ENCODE measurements around the gene CSHL1.
"Not testable (repeated sequence)": the region's sequence is repeated elsewhere in the genome, so short reads cannot be mapped to it uniquely, and the experiment has no call there.

Gene CSHL1

GRCh38 chr17:63939884-63940283 lies 28.8 kb upstream of the CSHL1 start:
- DNase-seq, result no peak

DNA sequence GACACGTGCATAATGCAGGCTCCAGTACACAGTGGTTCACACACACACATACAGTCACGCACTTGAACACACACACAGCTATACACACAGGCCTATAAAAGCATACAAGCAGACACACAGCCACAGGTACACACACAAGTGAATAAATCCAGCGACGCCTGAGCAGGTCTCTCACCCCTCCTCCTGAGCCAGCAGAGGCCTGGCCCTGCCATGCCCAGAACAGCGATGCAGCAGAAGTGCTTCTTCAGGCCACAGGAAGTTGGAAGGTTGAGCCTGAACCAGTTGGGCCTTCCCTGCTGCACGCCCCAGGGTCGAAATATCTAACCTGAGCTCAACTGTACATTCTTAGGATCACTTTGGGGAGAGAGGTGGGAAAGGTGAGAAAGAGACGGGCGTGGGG lies 28.3 kb upstream of the CSHL1 start:
- no peak for DNase-seq

DNA sequence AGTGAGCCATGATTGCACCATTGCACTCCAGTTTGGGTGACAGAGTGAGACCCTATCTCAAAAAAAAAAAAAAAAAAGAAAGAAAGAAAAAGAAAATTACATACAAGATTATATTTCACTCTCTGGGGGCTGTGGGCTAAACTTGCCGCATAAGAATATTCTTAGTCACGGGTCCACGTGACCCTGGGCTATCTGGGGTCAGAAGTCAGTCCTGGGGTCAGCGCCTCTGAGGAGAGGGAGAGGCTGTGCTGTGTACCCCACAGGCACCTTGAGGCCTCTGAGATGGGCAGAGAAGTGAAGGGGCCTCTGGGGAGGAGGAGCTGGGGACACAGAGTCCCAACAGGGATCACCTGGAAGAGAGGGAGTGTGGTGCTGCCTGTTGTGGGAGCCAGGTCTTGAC lies 26.9 kb upstream of the CSHL1 start:
- no peak for DNase-seq

DNA sequence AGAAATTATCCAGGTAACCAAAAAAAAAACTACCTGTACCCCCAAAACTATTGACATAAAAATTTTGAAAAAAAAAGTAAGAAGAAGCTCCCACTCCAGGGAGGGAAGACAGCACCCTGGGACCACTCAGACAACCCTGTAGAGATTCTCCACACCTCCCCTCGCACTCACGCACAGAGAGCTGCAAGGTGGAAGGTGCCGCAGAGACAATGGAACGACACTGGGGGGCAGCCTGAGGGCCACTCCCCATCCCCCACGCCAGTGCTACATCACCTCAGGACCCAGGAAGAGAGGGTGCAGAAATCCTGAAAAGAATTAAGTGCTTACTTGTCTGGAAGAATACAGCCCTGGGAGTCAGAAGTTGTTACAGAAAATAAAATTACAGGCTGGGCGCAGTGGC lies 26.3 kb upstream of the CSHL1 start:
- DNase-seq, result no peak

DNA sequence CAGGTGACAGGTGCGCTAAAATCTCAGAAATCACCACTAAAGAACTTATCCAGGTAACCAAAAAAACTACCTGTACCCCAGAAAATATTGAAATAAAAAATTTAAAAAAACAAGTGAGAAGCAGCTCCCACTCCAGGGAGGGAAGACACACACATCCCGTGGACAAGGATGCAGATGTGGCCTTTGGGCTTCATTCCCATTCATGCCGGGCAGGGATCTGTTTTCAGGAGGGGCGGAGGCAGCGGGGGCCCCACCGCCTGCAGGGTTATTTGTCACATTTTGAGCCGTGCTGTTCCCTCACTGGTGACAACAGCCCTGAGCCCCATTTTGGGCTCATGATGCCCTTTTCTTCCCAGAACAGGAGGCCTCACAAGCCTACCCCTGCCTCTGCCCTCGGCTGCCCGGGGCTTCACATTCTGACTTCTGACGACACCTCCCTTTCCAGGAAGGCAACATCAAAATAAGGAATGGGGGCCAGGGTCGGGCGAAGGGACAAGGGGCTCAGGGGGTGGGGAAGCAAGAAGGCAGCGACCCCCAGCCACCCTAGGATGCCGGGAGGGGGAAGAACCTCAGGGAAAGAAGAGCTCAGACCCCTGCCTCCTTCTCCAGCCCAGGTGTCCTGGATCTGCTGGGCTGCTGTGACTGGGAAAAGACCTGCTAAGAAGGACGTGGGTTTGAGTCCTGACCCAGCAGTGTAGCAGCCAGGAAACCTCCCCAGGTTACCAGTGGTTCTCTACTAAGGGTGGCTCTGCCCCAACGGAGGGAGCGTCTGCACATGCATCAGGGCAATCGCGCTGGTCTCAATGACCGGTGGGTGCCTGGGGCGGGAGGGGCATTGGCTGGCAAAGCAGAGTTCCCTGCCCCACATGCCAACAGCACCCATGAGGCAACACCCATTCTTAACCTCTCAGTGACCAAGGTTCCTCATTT lies 23.4 kb upstream of the CSHL1 start:
- DNase-seq, result peak in 1 of 2 experiments; percentile 19

DNA sequence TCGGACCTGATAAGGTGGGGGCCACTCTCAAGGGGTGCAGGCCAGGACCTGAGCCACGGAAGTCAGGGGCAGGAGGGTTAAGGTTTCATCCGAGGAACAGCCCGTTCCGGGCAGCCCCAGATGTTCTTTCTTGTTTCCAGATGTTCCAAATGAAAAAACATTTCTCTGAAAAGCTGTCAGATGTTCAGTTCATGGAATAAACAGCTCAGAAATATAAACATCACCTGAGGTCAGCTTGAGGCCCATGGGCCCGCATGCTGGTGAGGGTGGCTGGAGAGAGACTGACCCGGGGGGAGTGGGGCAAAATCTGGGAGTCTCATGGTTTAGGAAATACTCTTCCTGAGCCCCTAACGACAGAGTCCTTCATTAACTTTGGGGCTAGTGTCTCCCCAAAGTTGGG lies 22.5 kb upstream of the CSHL1 start:
- DNase-seq, result no peak

GRCh38 chr17:63932721-63933120 lies 21.7 kb upstream of the CSHL1 start:
- no peak for DNase-seq

DNA sequence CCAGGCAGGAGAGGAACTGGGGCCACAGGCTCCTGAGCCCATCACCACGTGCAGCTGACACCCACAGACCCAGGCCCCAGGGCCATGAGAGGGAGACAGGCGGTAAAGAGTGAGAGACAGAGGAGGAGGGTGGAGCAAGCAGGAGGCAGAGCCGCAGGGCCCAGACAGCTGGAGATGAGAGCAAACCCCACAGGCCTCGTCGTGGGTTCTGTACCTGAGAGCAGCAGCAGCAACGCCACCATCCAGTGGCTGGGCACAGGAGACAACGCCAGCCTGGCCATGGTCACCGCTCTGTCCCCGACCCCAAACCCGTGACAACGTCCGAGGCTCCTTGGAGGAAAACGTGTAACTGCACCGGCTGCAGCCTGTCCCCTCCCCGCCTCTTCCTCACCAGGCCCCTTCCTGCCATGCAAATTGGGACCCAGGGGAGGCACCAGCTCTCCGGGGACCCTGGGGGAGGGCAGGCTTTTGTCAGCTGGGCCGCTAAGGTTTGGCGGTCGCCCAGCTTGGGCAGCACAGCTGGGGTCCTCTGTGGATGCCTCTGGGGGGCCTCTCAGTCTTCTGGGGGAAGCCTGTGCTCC lies 21.0 kb upstream of the CSHL1 start, which contains the start of gene CD79B:
TSS of gene CD79B (minus strand) at position 351 of the 581 bp plus-strand sequence. CDS start at position 281, 70 bp downstream.
- DNase-seq, result no peak

DNA sequence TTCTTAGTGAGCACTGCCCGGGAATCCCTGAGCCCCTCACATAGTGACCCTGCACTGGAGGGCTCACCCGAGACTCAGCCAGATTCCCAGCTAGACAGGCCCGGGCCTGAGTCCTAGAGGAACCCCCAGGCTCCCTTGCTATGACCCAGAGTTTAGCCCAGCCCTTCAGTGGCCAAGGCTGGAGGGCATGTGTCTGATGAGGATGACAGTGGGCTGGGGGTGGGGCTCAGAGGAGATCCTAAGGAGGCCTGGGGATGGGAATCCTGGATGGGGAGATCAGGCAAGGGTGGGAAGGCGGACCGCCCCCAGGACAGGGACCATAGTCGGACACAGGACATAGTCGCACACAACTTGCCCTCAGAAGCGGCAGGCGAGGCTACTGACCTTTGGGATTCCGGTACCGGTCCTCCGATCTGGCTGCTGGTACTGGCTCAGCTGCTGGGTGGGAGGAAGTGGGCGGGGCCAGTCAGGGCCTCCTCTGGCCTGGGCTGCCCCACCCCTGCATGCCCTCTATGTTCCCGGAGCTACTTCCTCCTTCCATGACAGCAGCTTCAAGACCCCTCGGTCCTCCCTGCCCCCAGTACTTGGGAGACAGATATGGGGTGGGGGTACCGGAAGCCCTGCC lies 20.0 kb upstream of the CSHL1 start:
- no peak for DNase-seq

DNA sequence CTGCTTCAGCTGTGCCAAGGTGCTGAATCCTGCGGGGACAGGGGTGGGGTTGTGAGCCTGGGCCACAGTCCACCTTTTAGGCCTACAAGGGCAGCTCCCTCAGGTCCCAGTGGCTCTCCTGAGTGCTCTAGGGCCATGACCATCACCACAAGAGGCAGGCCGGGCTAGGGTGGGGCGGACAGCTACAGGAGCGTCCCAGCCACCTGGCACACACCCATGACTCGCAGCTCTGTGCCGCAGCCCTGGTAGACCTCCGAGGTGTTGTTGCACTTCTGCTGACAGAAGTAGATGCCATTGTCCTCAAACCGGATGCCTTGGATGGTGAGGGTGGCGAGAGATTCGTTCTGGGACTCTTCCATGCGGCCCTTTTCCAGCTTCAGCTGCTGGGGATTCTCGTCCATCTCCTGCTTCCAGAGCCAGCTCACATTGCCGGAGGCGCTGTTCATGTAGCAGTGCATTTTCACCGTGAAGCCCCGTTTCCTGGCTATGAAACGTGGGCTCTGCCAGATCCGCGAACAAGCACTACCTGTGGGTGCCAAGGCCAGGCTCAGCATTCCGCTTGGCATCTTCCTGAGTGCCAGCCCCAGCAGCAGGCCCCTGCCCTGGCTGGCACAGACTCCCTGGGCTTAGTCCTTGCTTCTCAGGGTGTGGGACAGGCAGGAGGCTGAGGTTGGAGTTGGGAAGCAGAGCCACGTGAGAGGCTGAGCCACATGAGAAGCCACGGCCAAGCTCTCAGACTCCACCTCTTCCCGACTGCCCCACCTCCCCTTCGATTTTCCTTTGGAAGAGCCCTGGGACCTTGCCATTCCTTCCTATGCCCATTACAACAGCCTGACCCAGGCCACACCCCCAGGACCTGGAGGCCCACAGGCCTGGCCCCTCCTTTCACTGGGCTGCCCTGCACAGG lies 19.1 kb upstream of the CSHL1 start:
- no peak for DNase-seq

DNA sequence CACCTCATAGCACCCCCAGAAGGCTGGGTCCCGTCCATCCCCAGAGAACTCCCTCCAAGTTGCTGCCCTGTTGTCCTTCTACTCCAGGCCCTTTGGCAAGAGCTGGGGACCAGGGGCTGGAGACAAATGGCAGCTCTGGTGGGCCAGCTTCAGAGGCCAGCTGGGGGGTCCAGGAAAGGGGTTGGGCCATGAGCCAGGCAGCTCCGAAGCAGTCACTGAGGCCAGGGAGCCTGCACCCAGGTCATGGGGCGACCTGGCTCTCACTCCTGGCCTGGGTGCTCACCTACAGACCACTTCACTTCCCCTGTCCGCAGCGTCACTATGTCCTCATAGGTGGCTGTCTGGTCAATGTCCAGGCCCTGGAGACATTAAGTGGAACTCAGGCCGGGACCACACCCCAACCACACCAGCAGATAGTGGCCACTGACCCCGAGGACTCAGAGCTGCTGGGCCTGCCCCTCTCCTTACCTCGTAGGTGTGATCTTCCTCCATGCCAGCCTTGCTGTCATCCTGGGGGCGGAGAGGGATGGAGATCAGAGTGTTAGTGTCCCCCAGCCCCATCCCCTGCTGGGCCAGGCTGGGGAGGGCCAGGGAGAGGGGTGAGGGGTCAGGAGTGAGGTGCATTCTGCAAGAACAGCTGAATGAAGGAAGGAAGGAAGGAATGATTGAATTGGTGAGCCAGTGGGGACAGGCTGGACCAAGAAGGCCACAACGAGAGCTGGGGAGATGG lies 18.1 kb upstream of the CSHL1 start:
- DNase-seq, result no peak

DNA sequence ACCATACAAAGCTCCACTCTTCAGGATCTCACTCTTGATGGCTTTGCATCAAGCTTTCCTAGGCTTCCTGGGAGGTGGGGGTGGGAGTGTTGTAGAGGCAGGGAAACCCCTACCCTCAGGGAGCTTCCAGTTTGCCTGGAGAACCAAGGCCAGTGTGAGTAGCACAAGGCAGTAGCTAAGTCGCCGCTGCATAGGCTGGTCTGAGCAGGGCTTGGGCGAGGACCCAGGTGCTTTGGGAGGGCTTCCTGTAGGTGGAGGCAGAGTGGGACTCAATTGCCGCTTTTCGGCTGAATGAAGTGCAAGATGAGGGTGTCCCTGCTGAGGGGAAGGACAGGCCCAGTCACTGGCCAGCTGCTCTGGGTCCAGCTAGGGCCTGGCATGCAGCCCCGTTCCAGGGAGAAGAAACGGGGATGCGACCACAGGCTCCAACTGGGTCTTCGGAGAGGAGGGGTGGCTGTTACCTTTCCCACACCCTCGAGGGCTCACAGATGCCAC lies 17.2 kb upstream of the CSHL1 start:
- DNase-seq, result no peak

- DNase-seq, result no peak
Measured at GRCh38 chr17:63927464-63928171, 16.6 kb upstream of the CSHL1 start.

DNA sequence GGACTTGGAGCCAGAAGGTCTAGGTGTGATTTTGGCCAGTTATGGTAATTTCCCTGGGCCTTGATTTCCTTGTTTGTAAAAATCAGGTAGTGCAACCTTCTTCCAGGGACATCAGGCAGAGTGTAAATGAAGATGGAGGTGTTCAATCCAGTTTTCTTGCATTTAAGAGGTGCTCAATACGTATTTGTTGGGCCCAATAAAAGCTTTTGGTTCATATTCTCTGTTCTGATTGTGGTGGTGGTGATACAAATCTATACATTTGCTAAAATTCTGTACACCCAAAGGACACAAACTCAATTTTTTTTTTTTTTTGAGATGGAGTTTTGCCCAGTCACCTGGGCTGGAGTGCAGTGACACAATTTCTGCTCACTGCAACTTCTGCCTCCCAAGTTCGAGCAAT lies 15.1 kb upstream of the CSHL1 start:
- DNase-seq, result no peak

GRCh38 chr17:63925615-63926014 lies 14.6 kb upstream of the CSHL1 start:
- no peak for DNase-seq

GRCh38 chr17:63922402-63922801 lies 11.3 kb upstream of the CSHL1 start:
- not testable (repeated sequence) for DNase-seq

DNA sequence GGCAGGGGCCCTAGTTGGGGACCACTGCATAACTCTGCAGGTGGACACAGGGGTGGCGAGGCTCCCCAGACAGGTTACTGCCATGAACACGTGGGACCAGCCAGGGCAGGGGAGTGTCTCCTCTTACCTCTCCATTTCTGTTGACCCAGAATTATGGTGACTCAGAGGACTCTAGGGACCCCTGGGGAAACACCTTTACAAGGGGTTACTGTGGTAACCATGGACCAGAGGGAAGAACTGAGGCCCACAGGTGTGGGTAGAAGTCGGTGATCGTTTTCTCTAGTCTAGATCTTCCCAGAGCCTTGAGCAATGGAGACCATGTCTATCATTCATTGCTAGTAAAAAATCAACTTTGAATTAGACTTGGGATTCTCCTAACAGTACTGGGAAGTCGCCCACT lies 9.7 kb upstream of the CSHL1 start:
- not testable (repeated sequence) for DNase-seq

- not testable (repeated sequence) for DNase-seq
Measured at GRCh38 chr17:63920050-63920449, 9.0 kb upstream of the CSHL1 start.

DNA sequence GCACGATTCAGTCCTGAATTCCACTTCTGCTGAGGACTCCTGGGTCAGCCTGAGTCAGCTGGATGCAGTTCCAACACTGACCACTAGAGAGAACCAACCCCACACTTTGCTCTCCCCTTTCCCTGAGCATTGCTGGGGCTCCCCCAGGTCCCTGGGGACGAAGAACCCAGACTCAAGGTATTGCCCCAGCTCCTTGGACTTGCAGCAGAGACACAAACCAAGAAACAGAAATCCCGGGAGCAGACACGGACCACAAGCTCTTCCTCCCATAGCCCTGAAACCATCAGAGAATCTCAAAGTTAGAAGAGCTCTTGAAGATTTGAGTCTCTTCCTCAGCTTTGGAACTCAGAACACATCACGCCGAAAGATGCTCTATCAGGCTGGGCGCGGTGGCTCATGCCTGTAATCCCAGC lies 8.3 kb upstream of the CSHL1 start:
- DNase-seq, result peak; percentile 51 to 57

DNA sequence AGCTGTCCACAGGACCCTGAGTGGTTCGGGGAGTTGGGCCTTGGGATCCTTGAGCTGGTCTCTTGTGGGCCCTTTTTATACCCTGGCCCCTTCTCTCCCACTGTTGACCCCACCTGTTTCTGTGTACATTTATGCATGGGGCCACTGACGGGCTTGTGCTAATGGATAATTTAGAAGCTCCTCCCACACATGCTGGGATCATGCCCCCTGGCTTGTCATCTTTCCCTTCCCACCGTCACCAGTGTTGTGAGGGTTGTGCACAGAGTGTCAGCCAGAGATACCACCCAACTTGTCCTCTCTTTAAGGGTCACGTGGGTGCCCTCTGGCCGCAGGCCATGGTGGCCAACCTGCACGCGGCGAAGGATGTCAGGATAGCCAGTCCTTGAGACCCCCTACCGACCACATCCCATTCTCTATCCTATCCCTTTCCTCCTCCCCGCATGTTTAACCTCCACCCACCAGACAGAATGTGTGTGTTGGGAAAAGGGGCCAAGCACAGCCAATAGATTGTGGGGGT lies 7.8 kb upstream of the CSHL1 start, which contains the start of gene GH1:
TSS of gene GH1 (minus strand) at position 51 of the 517 bp plus-strand sequence. CDS start 63 bp downstream, outside the sequence.
- DNase-seq, result not testable (repeated sequence)

DNA sequence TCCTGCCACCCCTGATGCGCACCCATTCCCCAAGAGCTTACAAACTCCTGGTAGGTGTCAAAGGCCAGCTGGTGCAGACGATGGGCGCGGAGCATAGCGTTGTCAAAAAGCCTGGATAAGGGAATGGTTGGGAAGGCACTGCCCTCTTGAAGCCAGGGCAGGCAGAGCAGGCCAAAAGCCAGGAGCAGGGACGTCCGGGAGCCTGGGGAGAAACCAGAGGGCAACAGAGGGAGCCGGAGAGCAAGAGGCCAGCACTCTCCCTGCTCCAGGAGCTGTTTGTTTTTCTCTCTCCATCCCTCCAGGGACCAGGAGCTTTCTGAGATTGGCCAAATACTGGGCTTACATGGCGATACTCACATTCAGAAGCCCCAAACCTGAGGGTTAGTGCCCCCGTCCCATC lies 7.2 kb upstream of the CSHL1 start:
- DNase-seq, result no peak

All from AML-193 (cell line).